Thoracic aorta (tissue), 2 donors: ENCODE results near the gene VIPAS39. TPM values are rescaled to one million over a fixed set of nuclear protein-coding genes. Genes with fewer than 3 reads are reported as not detected.

Experiments
- ATAC-seq: fragments of 150-250 bp; one replicate; pipeline ENCODE4 v1.8.0; 2017; ENCODE audit warnings: low read depth; ENCODE audit not compliant: insufficient number of reproducible peaks, low FRiP score
- DNase-seq: peaks from one replicate; pipeline ENCODE4 v3.0.0-alpha.2; 2020; ENCODE audit warnings: low spot score
- H3K27ac ChIP-seq, 2 donors: fragments of 200-600 bp; sonication (generic); 1 replicate in 1 of 2; 2 replicates in 1 of 2; pipeline ENCODE4 v1.5.1; 2016; ENCODE audit warnings: mild to moderate bottlenecking in 2 of 2, moderate library complexity in 2 of 2
- H3K27me3 ChIP-seq: fragments of 200-600 bp; sonication (generic); replicated peaks from 2 replicates; pipeline ENCODE4 v1.6.0; 2016; ENCODE audit warnings: mild to moderate bottlenecking; ENCODE audit not compliant: insufficient read depth
- H3K36me3 ChIP-seq: fragments of 200-600 bp; sonication (generic); one replicate; pipeline ENCODE4 v1.5.1; 2016
- H3K4me1 ChIP-seq, 2 donors: fragments of 200-600 bp; sonication (generic); 1 replicate in 1 of 2; 2 replicates in 1 of 2; pipeline versions ENCODE4 v1.5.1 to v1.6.0; 2016; ENCODE audit warnings: low read depth in 2 of 2, mild to moderate bottlenecking in 1 of 2; ENCODE audit not compliant: control insufficient read depth in 1 of 2
- H3K4me3 ChIP-seq: fragments of 200-600 bp; sonication (generic); 2 replicates; pipeline ENCODE4 v1.5.1; 2016; ENCODE audit warnings: mild to moderate bottlenecking
- H3K9me3 ChIP-seq: fragments of 200-600 bp; sonication (generic); 2 replicates; pipeline ENCODE4 v1.5.1; 2016
- CTCF ChIP-seq: fragments of 200-600 bp; sonication (generic); IDR thresholded peaks from one replicate; pipeline ENCODE4 v1.5.1; 2019; ENCODE audit warnings: antibody characterized with exemption
- total RNA-seq, 2 donors: library from RNA; depleted of rRNA; stranded (reverse); fragments of >200 nt; gene quantifications; one replicate each; pipeline versions ENCODE4 v1.1.0 to v1.2.3, GENCODE V29; 2016

The VIPAS39 gene
- total RNA-seq, 2 donors from 2014 or later: 20.2 to 21.0 TPM

GRCh38 chr14:77469539-77469938, 12.1 kb upstream of the VIPAS39 start:
- Histone ChIP-seq H3K27ac (no peak overlapping the region), H3K9me3 (no peaks in the 10 kb centered on the region), H3K4me1 (no peaks in the 10 kb centered on the region), H3K4me3 (no peak overlapping the region), H3K27me3 (no peaks in the 10 kb centered on the region), H3K36me3 (peaks cover 29% of the 10 kb centered on the region)
- TF ChIP-seq CTCF: no peak
- ATAC-seq: no peak
- DNase-seq: no peak

- H3K4me1 ChIP-seq: no peaks in the 10 kb centered on the region
- DNase-seq (no peak), ATAC-seq (no peak)
- H3K27me3 ChIP-seq: no peaks in the 10 kb centered on the region
- peaks cover 34% of the 10 kb centered on the region for H3K36me3 ChIP-seq
- H3K27ac ChIP-seq: no peak overlapping the region
- TF ChIP-seq CTCF: no peak
- H3K4me3 ChIP-seq: no peak overlapping the region
- H3K9me3 ChIP-seq: no peaks in the 10 kb centered on the region
Observed at GRCh38 chr14:77469067-77469505, 11.7 kb upstream of the VIPAS39 start.

DNA sequence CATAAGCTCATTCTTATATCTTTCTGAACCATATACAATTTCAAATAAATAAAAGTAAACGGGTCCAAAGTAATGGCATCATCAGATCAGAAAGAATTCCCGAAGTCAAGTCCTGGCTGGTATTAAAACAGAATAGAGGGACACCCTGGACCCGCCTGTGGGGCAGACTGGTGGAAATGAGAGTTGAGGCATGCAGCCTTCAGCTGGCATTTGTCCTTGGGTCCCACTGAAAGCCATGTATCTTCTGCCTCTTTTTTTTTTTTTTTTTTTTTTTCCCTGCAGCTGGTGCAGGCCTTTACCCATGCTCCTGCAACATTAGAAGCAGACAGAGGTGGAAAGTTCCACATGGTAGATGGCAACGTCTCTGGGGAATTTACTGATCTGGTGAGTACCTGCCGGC, 10.4 kb upstream of the VIPAS39 start:
- H3K9me3 ChIP-seq: no peaks in the 10 kb centered on the region
- TF ChIP-seq CTCF: no peak
- no peaks in the 10 kb centered on the region for H3K4me1 ChIP-seq
- DNase-seq: no peak
- no peaks in the 10 kb centered on the region for H3K27me3 ChIP-seq
- H3K4me3 ChIP-seq: no peak overlapping the region
- ATAC-seq: no peak
- H3K27ac ChIP-seq: no peak overlapping the region
- H3K36me3 ChIP-seq: peaks cover 43% of the 10 kb centered on the region

- H3K9me3 ChIP-seq: no peaks in the 10 kb centered on the region
- no peak for ATAC-seq
- H3K27me3 ChIP-seq: no peaks in the 10 kb centered on the region
- peak; percentile 33 for TF ChIP-seq CTCF
- no peak for DNase-seq
- peak overlapping the region; percentile 82 for H3K4me3 ChIP-seq
- H3K36me3 ChIP-seq: peaks cover 33% of the 10 kb centered on the region
- H3K4me1 ChIP-seq: peaks cover 7 to 30% of the 10 kb centered on the region in 2 donors
- no peak overlapping the region for H3K27ac ChIP-seq
Observed at GRCh38 chr14:77459072-77459723, 1.8 kb upstream of the VIPAS39 start.

GRCh38 chr14:77458249-77458950, 999 bp upstream of the VIPAS39 start:
- Histone ChIP-seq H3K36me3 (peaks cover 27% of the 10 kb centered on the region), H3K4me3 (peak overlapping the region; percentile 82), H3K9me3 (no peaks in the 10 kb centered on the region), H3K27me3 (no peaks in the 10 kb centered on the region), H3K4me1 (peaks cover 7 to 30% of the 10 kb centered on the region in 2 donors), H3K27ac (peak overlapping the region; percentile 88 to 95)
- ATAC-seq (no peak), DNase-seq (no peak)
- no peak for TF ChIP-seq CTCF
